Measurements from ENCODE around the gene TPGS1. TPM values are rescaled to one million over a fixed set of nuclear protein-coding genes. Genes with fewer than 3 reads are reported as not detected.

Gene TPGS1
- total RNA-seq, 4 donors from 2014 or later: 23.4 to 73.8 (median 62.1) TPM

- TF ChIP-seq CTCF (IDR thresholded peaks at IDR 0.05): no peak
- no peak for TF ChIP-seq POLR2A (IDR thresholded peaks at IDR 0.05)
- H3K4me3 ChIP-seq (ENCODE audit: low read depth, poor library complexity, severe bottlenecking): peak overlapping the region; percentile 75
- intact Hi-C loops (cut with DNase I; ENCODE audit: low total_unique reads): no loop called here
- WGBS, 2 donors: 63 to 69% methylated on average over 33 to 38 of the region's 38 CpGs
- DNase-seq (ENCODE audit: low spot score in 2 of 2): no peak
Observed at GRCh38 chr19:530134-531008, 23.1 kb downstream of the TPGS1 start.

DNA sequence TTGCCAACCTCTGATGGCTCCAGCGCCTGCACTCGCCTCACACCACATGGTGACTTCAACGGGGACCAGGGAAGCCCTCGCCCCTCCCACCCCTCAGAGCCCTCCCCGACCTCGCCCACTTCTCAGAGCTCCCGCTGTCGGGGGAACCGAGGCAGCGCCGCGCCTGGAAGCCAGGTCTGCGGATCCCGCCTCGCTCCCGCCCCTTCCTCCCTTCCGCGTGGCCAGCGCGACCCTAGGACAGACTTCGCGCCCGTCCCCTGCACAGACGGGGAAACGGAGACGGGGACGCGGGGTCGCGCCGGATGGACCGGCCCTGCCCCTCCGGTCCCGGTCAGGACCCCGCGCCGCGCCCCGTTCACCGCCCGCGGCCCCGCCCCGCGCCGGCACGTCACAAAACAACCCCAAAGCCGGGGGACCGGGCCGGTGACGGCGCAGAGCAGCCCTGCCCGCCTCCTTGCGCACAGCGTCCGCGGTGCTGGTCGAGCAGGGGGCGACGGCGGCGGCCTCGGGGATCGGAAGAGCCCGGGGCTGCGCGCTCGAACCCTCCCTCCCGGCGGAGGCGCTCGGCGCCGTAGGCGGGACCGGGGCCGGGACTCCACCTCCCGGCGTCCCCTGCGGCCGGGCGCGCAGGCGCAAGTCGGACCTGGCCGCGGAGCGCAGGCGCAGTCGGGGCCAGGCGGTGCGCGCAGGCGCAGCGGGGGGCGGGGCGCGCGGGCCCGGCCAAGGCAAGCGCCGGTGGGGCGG, 23.9 kb downstream of the TPGS1 start:
- no peak for TF ChIP-seq POLR2A (IDR thresholded peaks at IDR 0.05)
- no peak for TF ChIP-seq CTCF (IDR thresholded peaks at IDR 0.05)
- WGBS, 2 donors: 0 to 2% methylated on average over 11 to 18 of the region's 103 CpGs
- H3K4me3 ChIP-seq (ENCODE audit: low read depth, poor library complexity, severe bottlenecking): peak overlapping the region; percentile 75
- peak in 1 of 2 donors; percentile 95 for DNase-seq (ENCODE audit: low spot score in 2 of 2)
- intact Hi-C loops (cut with DNase I; ENCODE audit: low total_unique reads): no loop called here

DNA sequence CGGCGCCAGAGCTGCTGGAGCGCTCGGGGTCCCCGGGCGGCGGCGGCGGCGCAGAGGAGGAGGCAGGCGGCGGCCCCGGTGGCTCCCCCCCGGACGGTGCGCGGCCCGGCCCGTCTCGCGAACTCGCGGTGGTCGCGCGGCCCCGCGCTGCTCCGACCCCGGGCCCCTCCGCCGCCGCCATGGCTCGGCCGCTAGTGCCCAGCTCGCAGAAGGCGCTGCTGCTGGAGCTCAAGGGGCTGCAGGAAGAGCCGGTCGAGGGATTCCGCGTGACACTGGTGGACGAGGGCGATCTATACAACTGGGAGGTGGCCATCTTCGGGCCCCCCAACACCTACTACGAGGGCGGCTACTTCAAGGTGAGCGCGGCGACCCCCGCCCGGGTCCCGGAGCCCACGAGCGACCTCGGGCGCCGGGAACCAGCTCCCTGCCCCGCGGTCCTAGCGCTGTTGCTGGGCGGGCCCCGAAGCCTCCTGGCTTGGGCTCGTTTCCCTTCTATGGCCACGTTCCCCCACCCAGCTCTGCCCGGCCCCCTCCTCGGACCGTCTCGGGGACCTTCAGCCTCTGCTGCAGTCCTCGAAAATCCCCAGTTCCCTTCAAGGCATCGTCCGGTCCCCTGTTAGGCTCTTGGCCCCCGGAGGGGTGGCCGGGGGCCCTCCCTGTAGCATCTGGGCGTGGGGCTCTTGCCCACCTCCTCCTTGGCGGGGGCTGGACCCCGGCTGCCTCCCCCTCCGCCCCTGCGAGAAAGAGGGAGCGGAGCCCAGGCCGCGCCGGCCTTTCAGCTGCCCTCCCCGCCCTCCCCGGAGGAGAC, 24.7 kb downstream of the TPGS1 start, which contains the start of gene CDC34:
Gene CDC34 (plus strand): TSS at position 8 of the 808 bp plus-strand sequence. CDS start 172 bp downstream, at position 180.
- H3K4me3 ChIP-seq (ENCODE audit: low read depth, poor library complexity, severe bottlenecking): peak within 1 kb of the TSS; percentile 75
- TF ChIP-seq CTCF (IDR thresholded peaks at IDR 0.05) (no peak), POLR2A (IDR thresholded peaks at IDR 0.05) (no peak)
- intact Hi-C loops (cut with DNase I; ENCODE audit: low total_unique reads): no loop called here
- 0 to 1% methylated on average over 27 to 39 of the region's 84 CpGs for WGBS, 2 donors
- no peak for DNase-seq (ENCODE audit: low spot score in 2 of 2)

- DNase-seq (ENCODE audit: low spot score in 2 of 2): peak in 1 of 2 donors; percentile 94
- TF ChIP-seq CTCF (IDR thresholded peaks at IDR 0.05) (no peak), POLR2A (IDR thresholded peaks at IDR 0.05) (no peak)
- intact Hi-C loops (cut with DNase I; ENCODE audit: low total_unique reads): no loop called here
- peak overlapping the region; percentile 58 for H3K4me3 ChIP-seq (ENCODE audit: low read depth, poor library complexity, severe bottlenecking)
- WGBS, 2 donors: 0 to 1% methylated on average over 32 to 38 of the region's 47 CpGs
Observed at GRCh38 chr19:532561-533363, 25.5 kb downstream of the TPGS1 start.

Measured in lower leg skin (tissue), 4 donors.